Testis (tissue), 2 donors: ENCODE results near the gene SEH1L.

Source experiments
- CTCF ChIP-seq, 3 experiments: fragments of 450-650 bp in 2 of 3; fragments of 200-600 bp in 1 of 3; sonication (generic) in 1 of 3; IDR thresholded peaks; one replicate each; pipeline ENCODE4 v1.5.1; 2016 to 2019; ENCODE audit warnings: antibody characterized with exemption in 3 of 3, mild to moderate bottlenecking in 2 of 3, moderate library complexity in 1 of 3
- POLR2A ChIP-seq: fragments of 450-650 bp; IDR thresholded peaks from one replicate; pipeline ENCODE4 v1.6.1; 2017; ENCODE audit warnings: antibody characterized with exemption, mild to moderate bottlenecking, moderate library complexity

- TF ChIP-seq CTCF (IDR thresholded peaks at IDR 0.05) (no peak), POLR2A (no peak)
Observed at GRCh38 chr18:13004396-13004795, 56.6 kb downstream of the SEH1L start.
